GM20000 (cell line): Measurements from ENCODE around the gene P2RY14.

ENCODE experiments used
- DNase-seq: peaks from one replicate; pipeline ENCODE4 v3.0.0; 2012; ENCODE audit warnings: low spot score
- CTCF ChIP-seq: IDR thresholded peaks from 2 replicates; pipeline ENCODE4 v1.5.1; 2012; ENCODE audit warnings: mild to moderate bottlenecking, control low read depth; ENCODE audit errors: extremely low read depth, missing control alignments

The P2RY14 gene

DNA sequence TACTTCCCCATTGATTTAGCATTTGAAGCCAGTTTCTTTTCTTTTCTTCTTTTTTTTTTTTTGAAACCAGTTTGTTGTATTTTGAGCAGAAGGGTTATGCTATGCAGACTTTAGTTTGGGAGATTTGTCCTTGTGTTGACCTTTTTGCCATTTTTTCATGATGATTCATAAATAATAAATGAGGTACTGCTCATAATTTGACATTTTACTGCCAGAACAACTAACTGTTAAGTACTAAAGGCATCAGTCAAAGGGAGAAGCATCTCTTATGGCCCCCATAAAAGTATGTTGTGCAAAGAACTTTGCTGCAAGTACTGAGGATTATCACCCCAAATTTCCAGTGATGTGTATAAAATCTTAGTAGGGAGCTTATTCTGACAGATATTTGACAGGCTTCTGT lies 40.0 kb upstream of the P2RY14 start:
- TF ChIP-seq CTCF = no peak
- DNase-seq = no peak

- no peak for TF ChIP-seq CTCF
- DNase-seq = no peak
Measured at GRCh38 chr3:151316267-151316991, 38.1 kb upstream of the P2RY14 start, which contains the start of gene GPR87. GPR87 (minus strand) TSS chr3:151316820; CDS start chr3:151300100, 16,720 bp downstream.

GRCh38 chr3:151315846-151316245 lies 37.5 kb upstream of the P2RY14 start:
- TF ChIP-seq CTCF = no peak

GRCh38 chr3:151315136-151315535 lies 36.8 kb upstream of the P2RY14 start:
- DNase-seq = no peak
- TF ChIP-seq CTCF = no peak

More at GRCh38 chr3:151315846-151316245, 37.5 kb upstream of the P2RY14 start:
- no peak for DNase-seq

DNA sequence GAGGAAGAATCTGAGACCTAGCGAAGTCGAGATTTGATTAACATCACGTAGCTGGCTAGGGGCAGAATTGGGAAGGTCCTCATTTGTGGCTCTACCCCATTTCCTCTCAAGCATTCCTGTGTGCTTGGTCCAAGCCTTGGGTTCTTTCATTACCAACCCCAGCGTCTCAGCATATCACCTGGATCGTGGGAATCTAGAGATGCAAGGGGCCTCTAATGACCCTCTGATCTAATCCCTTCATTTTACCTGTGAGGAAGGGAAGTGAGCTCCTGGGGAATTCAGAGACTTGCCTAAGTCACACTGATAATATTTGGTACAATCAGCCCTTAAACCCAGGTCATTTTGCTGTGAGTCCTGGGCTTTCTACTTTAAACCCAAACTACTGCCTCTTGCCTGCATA lies 36.3 kb upstream of the P2RY14 start:
- DNase-seq = no peak
- TF ChIP-seq CTCF = no peak

DNA sequence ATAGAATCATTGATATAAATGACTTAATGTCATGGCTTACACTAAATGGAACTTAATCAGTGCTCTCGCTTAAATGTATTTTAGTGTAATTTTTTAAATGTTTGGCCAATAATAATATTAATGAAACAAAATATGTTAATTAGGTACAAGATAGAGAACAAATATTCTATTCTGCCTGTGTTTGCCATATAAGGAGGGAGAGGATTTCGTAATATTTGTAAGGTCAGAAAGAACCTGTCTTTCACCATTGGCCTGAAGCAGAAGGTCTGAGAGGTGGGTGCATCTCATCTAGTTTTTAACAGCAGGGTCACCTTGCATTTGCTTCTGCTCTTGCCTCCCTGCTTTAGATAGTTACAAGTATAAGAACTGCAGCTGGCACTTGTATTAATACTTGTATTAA lies 35.8 kb upstream of the P2RY14 start:
- TF ChIP-seq CTCF = no peak
- DNase-seq = no peak

- TF ChIP-seq CTCF = no peak
- DNase-seq = no peak
Measured at GRCh38 chr3:151312972-151313371, 34.6 kb upstream of the P2RY14 start.
